HL-60 (cell line): Measurements from ENCODE around the gene NEDD4.

ENCODE experiments used
- DNase-seq, 2 experiments: peaks; one replicate each; pipeline ENCODE4 v3.0.0-alpha.2; 2010 to 2020; ENCODE audit warnings: low read depth in 1 of 2, low spot score in 1 of 2
- H3K27ac ChIP-seq: fragments of 250-450 bp; sonication (Bioruptor Pico); replicated peaks from 2 replicates; pipeline ENCODE4 v1.5.1; 2020; ENCODE audit warnings: mild to moderate bottlenecking, moderate library complexity
- H3K27me3 ChIP-seq: fragments of 250-450 bp; sonication (Bioruptor Pico); 2 replicates; pipeline ENCODE4 v1.5.1; 2021; ENCODE audit warnings: mild to moderate bottlenecking, moderate library complexity; ENCODE audit not compliant: insufficient read depth, poor library complexity, severe bottlenecking
- H3K4me3 ChIP-seq: replicated peaks from 2 replicates; pipeline ENCODE4 v1.5.1; 2011; ENCODE audit warnings: mild to moderate bottlenecking, control low read depth, low read length; ENCODE audit not compliant: insufficient read depth
- GABPA ChIP-seq: IDR thresholded peaks from 2 replicates; pipeline ENCODE4 v1.6.1; 2012; ENCODE audit warnings: low read depth
- POLR2AphosphoS5 ChIP-seq: IDR thresholded peaks from 2 replicates; pipeline ENCODE4 v1.6.1; 2012; ENCODE audit warnings: low read depth
- SPI1 ChIP-seq: IDR thresholded peaks from 2 replicates; pipeline ENCODE4 v1.6.1; 2012; ENCODE audit warnings: low read depth, mild to moderate bottlenecking, borderline replicate concordance
- TF ChIP-seq, protein P1 (sequence below): IDR thresholded peaks from one replicate; pipeline ENCODE4 v1.5.1; 2011; ENCODE audit warnings: low read length, control low read depth, inconsistent platforms; ENCODE audit not compliant: insufficient read depth
- TF ChIP-seq, protein P2 (sequence below): IDR thresholded peaks from 2 replicates; pipeline ENCODE4 v1.6.1; 2012; ENCODE audit warnings: low read depth; ENCODE audit not compliant: insufficient replicate concordance

The NEDD4 gene

DNA sequence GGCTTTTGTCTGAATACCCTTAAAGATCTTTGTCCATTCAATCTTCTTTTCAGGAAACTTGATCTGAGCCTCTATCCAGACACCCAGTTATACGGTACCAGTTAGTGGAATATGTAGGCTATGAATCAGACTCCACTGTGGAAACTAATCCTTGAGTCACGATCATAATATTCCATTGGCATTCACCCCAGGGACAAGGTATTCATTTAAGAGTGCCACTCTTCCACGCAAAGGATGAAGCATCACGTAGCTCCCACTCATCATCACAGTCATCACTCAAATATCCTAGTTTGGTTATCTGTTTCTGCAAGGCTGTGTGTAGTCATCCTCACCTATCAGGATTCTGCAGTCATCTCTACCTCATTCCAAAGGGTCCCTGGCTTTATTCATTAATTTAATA is 85.6 kb downstream of the NEDD4 start:
- no peak overlapping the region for H3K27ac ChIP-seq
- no peaks in the 10 kb centered on the region for H3K27me3 ChIP-seq
- TF ChIP-seq, protein P1, sequence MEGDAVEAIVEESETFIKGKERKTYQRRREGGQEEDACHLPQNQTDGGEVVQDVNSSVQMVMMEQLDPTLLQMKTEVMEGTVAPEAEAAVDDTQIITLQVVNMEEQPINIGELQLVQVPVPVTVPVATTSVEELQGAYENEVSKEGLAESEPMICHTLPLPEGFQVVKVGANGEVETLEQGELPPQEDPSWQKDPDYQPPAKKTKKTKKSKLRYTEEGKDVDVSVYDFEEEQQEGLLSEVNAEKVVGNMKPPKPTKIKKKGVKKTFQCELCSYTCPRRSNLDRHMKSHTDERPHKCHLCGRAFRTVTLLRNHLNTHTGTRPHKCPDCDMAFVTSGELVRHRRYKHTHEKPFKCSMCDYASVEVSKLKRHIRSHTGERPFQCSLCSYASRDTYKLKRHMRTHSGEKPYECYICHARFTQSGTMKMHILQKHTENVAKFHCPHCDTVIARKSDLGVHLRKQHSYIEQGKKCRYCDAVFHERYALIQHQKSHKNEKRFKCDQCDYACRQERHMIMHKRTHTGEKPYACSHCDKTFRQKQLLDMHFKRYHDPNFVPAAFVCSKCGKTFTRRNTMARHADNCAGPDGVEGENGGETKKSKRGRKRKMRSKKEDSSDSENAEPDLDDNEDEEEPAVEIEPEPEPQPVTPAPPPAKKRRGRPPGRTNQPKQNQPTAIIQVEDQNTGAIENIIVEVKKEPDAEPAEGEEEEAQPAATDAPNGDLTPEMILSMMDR: no peak
- no peak for TF ChIP-seq GABPA
- no peak for DNase-seq
- no peak overlapping the region for H3K4me3 ChIP-seq

DNA sequence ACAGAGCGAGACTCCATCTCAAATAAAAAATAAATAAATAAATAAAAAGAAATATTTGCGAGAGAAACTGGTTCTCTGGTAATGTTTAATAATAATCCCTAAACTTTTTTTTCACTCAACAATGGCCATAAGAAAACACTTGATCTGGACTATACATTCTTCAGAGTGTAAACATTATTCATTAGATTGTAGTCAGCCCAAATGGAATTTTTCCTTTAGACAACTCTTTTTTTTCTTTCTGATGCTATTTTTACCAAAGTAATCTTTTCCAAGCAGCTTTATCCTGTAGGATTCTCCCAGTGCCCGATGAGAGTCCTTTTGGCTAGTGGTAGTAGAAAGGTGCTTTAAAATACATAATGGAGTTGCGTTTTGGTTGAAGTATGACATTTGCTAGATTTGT is 90.4 kb downstream of the NEDD4 start:
- Histone ChIP-seq H3K27me3 (no peaks in the 10 kb centered on the region), H3K4me3 (no peak overlapping the region), H3K27ac (no peak overlapping the region)
- TF ChIP-seq SPI1 (no peak), GABPA (no peak), POLR2AphosphoS5 (no peak)
- TF ChIP-seq, protein P1: no peak
- TF ChIP-seq, protein P2, sequence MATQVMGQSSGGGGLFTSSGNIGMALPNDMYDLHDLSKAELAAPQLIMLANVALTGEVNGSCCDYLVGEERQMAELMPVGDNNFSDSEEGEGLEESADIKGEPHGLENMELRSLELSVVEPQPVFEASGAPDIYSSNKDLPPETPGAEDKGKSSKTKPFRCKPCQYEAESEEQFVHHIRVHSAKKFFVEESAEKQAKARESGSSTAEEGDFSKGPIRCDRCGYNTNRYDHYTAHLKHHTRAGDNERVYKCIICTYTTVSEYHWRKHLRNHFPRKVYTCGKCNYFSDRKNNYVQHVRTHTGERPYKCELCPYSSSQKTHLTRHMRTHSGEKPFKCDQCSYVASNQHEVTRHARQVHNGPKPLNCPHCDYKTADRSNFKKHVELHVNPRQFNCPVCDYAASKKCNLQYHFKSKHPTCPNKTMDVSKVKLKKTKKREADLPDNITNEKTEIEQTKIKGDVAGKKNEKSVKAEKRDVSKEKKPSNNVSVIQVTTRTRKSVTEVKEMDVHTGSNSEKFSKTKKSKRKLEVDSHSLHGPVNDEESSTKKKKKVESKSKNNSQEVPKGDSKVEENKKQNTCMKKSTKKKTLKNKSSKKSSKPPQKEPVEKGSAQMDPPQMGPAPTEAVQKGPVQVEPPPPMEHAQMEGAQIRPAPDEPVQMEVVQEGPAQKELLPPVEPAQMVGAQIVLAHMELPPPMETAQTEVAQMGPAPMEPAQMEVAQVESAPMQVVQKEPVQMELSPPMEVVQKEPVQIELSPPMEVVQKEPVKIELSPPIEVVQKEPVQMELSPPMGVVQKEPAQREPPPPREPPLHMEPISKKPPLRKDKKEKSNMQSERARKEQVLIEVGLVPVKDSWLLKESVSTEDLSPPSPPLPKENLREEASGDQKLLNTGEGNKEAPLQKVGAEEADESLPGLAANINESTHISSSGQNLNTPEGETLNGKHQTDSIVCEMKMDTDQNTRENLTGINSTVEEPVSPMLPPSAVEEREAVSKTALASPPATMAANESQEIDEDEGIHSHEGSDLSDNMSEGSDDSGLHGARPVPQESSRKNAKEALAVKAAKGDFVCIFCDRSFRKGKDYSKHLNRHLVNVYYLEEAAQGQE: no peak
- no peak for DNase-seq

- TF ChIP-seq POLR2AphosphoS5 (no peak), GABPA (no peak), SPI1 (no peak)
- TF ChIP-seq, protein P1: no peak
- TF ChIP-seq, protein P2: no peak
- Histone ChIP-seq H3K27ac (no peak overlapping the region), H3K27me3 (no peaks in the 10 kb centered on the region), H3K4me3 (no peak overlapping the region)
- no peak for DNase-seq
Observed at GRCh38 chr15:55900019-55900418, 93.4 kb downstream of the NEDD4 start.

- Histone ChIP-seq H3K27ac (no peak overlapping the region), H3K4me3 (no peak overlapping the region), H3K27me3 (no peaks in the 10 kb centered on the region)
- no peak for DNase-seq
- TF ChIP-seq SPI1: no peak
- TF ChIP-seq, protein P2: no peak
- TF ChIP-seq, protein P1: no peak
- TF ChIP-seq POLR2AphosphoS5: no peak
- TF ChIP-seq GABPA: no peak
Observed at GRCh38 chr15:55899537-55899936, 93.9 kb downstream of the NEDD4 start.
